Natural killer cell (primary cell): ENCODE results near the gene RGS2. TPM values are rescaled to one million over a fixed set of nuclear protein-coding genes. Genes with fewer than 3 reads are reported as not detected.
A peak's percentile ranks its signal among the peaks of the same experiment; 100 is the strongest.

Source experiments
- ATAC-seq, 3 donors: fragments of 150-1000 bp in 2 of 3; fragments of 200-7000 bp in 1 of 3; cut with Tn5 transposase; 1 replicate in 1 of 3; 2 replicates in 2 of 3; pipeline ENCODE4 v1.10.0; 2021; ENCODE audit warnings: mild to moderate bottlenecking in 2 of 3, moderate library complexity in 2 of 3
- DNase-seq, 2 donors: peaks; one replicate each; pipeline versions ENCODE4 v3.0.0 to v3.0.0-alpha.2; 2013 to 2021; ENCODE audit warnings: mixed read lengths in 1 of 2
- H3K27ac ChIP-seq: one replicate; pipeline ENCODE4 v1.5.1; 2013; ENCODE audit warnings: mild to moderate bottlenecking, low read length
- H3K27me3 ChIP-seq: one replicate; pipeline ENCODE4 v1.6.1; 2013; ENCODE audit warnings: low read length; ENCODE audit not compliant: control insufficient read depth, insufficient read depth
- H3K36me3 ChIP-seq: one replicate; pipeline ENCODE4 v1.6.1; 2013; ENCODE audit warnings: low read length; ENCODE audit not compliant: control insufficient read depth, insufficient read depth
- H3K4me1 ChIP-seq: one replicate; pipeline ENCODE4 v1.6.1; 2013; ENCODE audit warnings: low read length; ENCODE audit not compliant: control insufficient read depth, insufficient read depth
- H3K4me3 ChIP-seq: one replicate; pipeline ENCODE4 v1.5.1; 2013; ENCODE audit warnings: low read length
- H3K9me3 ChIP-seq: one replicate; pipeline ENCODE4 v1.6.1; 2013; ENCODE audit warnings: low read length; ENCODE audit not compliant: control insufficient read depth, insufficient read depth
- H3K27ac Mint-ChIP-seq, 2 donors: one replicate each; pipeline ENCODE4 v1.8.0; 2022; ENCODE audit warnings: mild to moderate bottlenecking in 2 of 2, mixed read lengths in 2 of 2, moderate library complexity in 1 of 2
- H3K27me3 Mint-ChIP-seq, 2 donors: one replicate each; pipeline ENCODE4 v1.8.0; 2022; ENCODE audit warnings: low read depth in 2 of 2, mixed read lengths in 2 of 2
- H3K36me3 Mint-ChIP-seq: one replicate; pipeline ENCODE4 v1.8.0; 2022; ENCODE audit warnings: mixed read lengths
- H3K4me1 Mint-ChIP-seq, 2 donors: one replicate each; pipeline ENCODE4 v1.8.0; 2022; ENCODE audit warnings: mixed read lengths in 2 of 2
- H3K4me3 Mint-ChIP-seq: one replicate; pipeline ENCODE4 v1.8.0; 2022; ENCODE audit warnings: mild to moderate bottlenecking, moderate library complexity, mixed read lengths
- H3K9me3 Mint-ChIP-seq, 2 donors: one replicate each; pipeline ENCODE4 v1.8.0; 2022; ENCODE audit warnings: mixed read lengths in 2 of 2
- WGBS: methylation state at CpG from one replicate; pipeline ENCODE4 v1.1.7; 2013; ENCODE audit warnings: missing lambda C conversion rate; ENCODE audit not compliant: insufficient coverage; 5-methylcytosine and 5-hydroxymethylcytosine counted together
- intact Hi-C: fragments of 100-400 bp; cut with micrococcal nuclease; formaldehyde crosslinking; loops from one replicate; pipeline ENCODE4 v1.14.2; 2022
- total RNA-seq, 4 donors: library from RNA; stranded (reverse); fragments of 120-200 nt in 1 of 4; gene quantifications; one replicate each; pipeline versions ENCODE4 v1.2.3 to v1.2.4, GENCODE V29; 2013 to 2022
- TF ChIP-seq, protein P1 (sequence below): fragments of 200-600 bp; IDR thresholded peaks from one replicate; pipeline ENCODE4 v1.8.0; 2022; ENCODE audit warnings: antibody characterized with exemption

RGS2 gene
- total RNA-seq, 3 donors from 2014 or later (not counting 1 experiment from before 2014, with no cell fraction given), result 117 to 268 (median 154) TPM

DNA sequence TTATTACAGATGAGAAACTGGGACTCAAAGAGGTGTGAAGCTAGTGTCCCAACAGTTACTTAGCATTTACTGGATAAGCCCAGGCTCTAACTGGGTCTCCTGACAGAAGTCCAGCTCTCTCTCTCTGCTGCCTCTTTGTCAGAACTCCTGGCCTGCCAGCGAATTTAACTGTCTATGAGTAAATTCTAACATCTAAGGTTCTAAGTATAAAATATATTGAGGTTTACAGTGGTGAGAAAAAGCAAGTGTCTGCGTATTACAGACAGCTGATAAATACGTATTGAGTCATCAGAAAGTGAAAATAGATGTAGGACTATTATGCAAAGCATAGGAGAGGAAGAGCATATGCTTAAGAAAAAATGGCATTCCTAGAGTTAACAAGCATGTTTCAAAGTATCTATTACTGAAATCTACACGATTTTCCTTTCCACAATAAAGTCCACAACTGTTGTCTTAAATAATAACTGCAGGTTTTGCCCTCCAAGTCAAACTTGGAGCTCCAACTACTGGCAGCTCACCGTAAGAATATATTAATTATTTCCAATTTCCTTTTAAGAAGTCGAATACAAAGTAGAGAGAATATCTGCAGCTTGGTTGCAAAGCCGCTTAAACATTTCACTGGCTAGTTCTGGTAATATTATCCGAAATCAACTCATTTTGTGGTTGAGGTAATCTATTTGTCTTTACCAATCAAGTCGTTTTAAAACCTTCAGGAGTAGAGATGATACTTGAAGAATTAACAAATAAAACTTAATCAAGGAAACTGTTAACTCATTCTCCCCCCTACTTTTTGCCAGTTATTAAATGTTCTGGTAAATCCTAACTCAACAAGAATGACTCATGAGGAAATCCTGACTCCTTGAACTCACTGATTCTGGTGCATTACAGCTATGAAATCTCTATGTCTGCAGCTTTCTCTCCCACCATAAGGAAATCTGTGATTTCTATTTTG is 1.4 kb upstream of the RGS2 start:
- Histone ChIP-seq H3K4me1 (peaks cover 16% of the 10 kb centered on the region), H3K27ac (peak overlapping the region; percentile 91)
- peak in 1 of 2 donors; percentile 47 for DNase-seq

DNA sequence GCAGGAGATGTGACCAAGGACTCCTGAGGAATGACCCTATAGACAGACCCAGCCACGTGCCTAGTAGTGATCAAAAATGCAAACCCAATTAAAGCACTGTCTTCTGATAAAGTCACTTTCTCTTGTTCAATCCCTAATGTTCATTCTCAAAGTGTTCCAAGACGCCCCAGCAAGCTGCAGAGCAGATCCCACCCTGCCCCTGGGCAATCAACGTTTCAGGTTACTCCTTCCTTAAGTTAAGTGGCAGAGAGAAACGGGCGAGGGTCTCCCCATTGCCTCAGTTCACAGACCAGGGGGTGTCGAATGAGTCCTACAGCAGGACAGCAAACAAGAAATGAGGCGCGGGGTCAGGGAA is 699 bp upstream of the RGS2 start:
- Mint-ChIP-seq H3K9me3 (no peaks in the 10 kb centered on the region), H3K27me3 (no peaks in the 10 kb centered on the region), H3K27ac (peak overlapping the region; percentile 95 to 99), H3K36me3 (peaks cover 12% of the 10 kb centered on the region), H3K4me3 (peak overlapping the region; percentile 100), H3K4me1 (peaks cover 36 to 39% of the 10 kb centered on the region in 2 donors)
- intact Hi-C loops, result loop anchor here (1.0 to 5.0 kb wide), 5 partner anchors 129 to 331 kb away; partner anchors contain the start of genes CDC73, RO60 and UCHL5
- H3K36me3 ChIP-seq, result peaks cover 4% of the 10 kb centered on the region
- WGBS, result under 1% methylated on average over 8 of the region's 8 CpGs
- H3K4me1 ChIP-seq, result peaks cover 16% of the 10 kb centered on the region
- TF ChIP-seq, protein P1, sequence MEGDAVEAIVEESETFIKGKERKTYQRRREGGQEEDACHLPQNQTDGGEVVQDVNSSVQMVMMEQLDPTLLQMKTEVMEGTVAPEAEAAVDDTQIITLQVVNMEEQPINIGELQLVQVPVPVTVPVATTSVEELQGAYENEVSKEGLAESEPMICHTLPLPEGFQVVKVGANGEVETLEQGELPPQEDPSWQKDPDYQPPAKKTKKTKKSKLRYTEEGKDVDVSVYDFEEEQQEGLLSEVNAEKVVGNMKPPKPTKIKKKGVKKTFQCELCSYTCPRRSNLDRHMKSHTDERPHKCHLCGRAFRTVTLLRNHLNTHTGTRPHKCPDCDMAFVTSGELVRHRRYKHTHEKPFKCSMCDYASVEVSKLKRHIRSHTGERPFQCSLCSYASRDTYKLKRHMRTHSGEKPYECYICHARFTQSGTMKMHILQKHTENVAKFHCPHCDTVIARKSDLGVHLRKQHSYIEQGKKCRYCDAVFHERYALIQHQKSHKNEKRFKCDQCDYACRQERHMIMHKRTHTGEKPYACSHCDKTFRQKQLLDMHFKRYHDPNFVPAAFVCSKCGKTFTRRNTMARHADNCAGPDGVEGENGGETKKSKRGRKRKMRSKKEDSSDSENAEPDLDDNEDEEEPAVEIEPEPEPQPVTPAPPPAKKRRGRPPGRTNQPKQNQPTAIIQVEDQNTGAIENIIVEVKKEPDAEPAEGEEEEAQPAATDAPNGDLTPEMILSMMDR, result no peak
- peak overlapping the region; percentile 91 for H3K27ac ChIP-seq
- no peak for ATAC-seq
- no peaks in the 10 kb centered on the region for H3K27me3 ChIP-seq
- no peak for DNase-seq
- no peaks in the 10 kb centered on the region for H3K9me3 ChIP-seq
- H3K4me3 ChIP-seq, result peak overlapping the region; percentile 96

More for the DNA sequence above, 1.4 kb upstream of the RGS2 start:
- Histone ChIP-seq H3K9me3 (no peaks in the 10 kb centered on the region), H3K36me3 (peaks cover 4% of the 10 kb centered on the region), H3K27me3 (no peaks in the 10 kb centered on the region), H3K4me3 (peak overlapping the region; percentile 96)
- Mint-ChIP-seq H3K4me1 (peaks cover 36 to 39% of the 10 kb centered on the region in 2 donors), H3K4me3 (peak overlapping the region; percentile 100), H3K27ac (peak overlapping the region; percentile 95 to 99), H3K27me3 (no peaks in the 10 kb centered on the region), H3K36me3 (peaks cover 12% of the 10 kb centered on the region), H3K9me3 (no peaks in the 10 kb centered on the region)
- peak in 2 of 3 donors; percentile 21 to 50 for ATAC-seq
- WGBS, result 31% methylated on average over 3 of the region's 9 CpGs
- TF ChIP-seq, protein P1, result no peak
- intact Hi-C loops, result loop anchor here (1.0 to 5.0 kb wide), 5 partner anchors 129 to 330 kb away; partner anchors contain the start of genes CDC73, RO60 and UCHL5

DNA sequence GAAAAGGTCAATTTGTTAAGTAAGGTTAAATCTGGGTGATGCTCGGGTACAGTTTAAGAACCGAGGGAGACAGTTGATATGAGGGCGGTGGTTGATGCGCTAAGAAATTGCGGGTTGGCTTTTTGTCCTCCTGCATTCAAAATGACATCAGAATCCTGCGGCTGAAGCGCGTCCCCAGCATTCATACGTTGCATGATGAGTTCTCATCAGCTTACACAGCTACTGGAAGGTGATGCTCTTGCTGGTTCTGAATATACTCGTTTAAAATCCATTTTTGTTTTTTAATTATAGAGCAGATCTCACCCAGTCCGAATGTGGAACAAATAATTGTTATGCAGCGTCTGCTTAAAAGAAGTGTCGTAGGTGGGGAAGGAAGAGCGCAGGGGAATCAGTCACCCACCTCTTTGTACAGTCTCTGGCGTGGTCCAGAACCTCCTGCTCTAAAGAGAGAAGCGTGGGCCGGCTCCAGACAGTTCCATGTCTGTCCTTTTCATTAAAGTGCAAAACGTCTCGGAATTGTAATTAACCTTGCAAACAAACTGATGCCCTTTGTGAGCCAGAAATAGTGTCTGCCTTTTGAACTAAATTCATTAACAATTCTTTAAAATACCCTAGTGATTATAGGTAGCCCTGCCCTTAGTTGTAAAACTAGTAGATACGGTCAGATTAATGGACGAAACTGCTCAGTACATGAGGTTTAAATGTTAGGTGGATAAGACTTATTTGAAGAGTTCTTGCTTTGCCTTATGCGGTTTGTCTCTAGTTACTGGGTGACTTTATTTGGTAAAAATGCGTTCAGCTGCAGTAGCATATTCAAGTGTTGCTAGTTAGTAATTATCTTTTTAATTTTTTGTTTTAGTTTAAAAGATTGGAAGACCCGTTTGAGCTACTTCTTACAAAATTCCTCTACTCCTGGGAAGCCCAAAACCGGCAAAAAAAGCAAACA is 741 bp downstream of the RGS2 start:
- H3K36me3 Mint-ChIP-seq, result peaks cover 12% of the 10 kb centered on the region
- H3K4me3 ChIP-seq, result peak overlapping the region; percentile 96
- 34% methylated on average over 23 of the region's 25 CpGs for WGBS
- peaks cover 36 to 39% of the 10 kb centered on the region in 2 donors for H3K4me1 Mint-ChIP-seq
- H3K9me3 ChIP-seq, result no peaks in the 10 kb centered on the region
- peaks cover 16% of the 10 kb centered on the region for H3K4me1 ChIP-seq
- ATAC-seq (peak; percentile 17 to 35 (median 31)), DNase-seq (peak in 1 of 2 donors; percentile 77)
- peaks cover 4% of the 10 kb centered on the region for H3K36me3 ChIP-seq
- no peaks in the 10 kb centered on the region for H3K27me3 ChIP-seq
- H3K27ac ChIP-seq, result peak overlapping the region; percentile 91
- H3K27me3 Mint-ChIP-seq, result no peaks in the 10 kb centered on the region
- peak overlapping the region; percentile 100 for H3K4me3 Mint-ChIP-seq
- no peaks in the 10 kb centered on the region for H3K9me3 Mint-ChIP-seq
- peak overlapping the region; percentile 95 to 99 for H3K27ac Mint-ChIP-seq
- intact Hi-C loops, result loop anchor here (2.0 to 5.0 kb wide), 4 partner anchors 127 to 332 kb away; partner anchors contain the start of gene CDC73
- TF ChIP-seq, protein P1, result no peak
